NOMO-1 (cell line): ENCODE data around the gene AMPD2.
A peak's percentile ranks its signal among the peaks of the same experiment; 100 is the strongest.

Experiments used
- DNase-seq, 2 experiments: peaks; one replicate each; lab custom pipeline; 2025; ENCODE audit not compliant: unreplicated experiment in 2 of 2; lab: John Stamatoyannopoulos, UW

The AMPD2 gene

GRCh38 chr1:109616391-109616790 lies 3.2 kb upstream of the AMPD2 start:
- DNase-seq: peak in 1 of 2 experiments; percentile 25

GRCh38 chr1:109617291-109617801 lies 2.3 kb upstream of the AMPD2 start:
- DNase-seq: peak; percentile 64 to 83

- DNase-seq: no peak
Measured at GRCh38 chr1:109618661-109619575, 719 bp upstream of the AMPD2 start.

GRCh38 chr1:109620401-109620791 lies 759 bp downstream of the AMPD2 start:
- no peak for DNase-seq

GRCh38 chr1:109620841-109621286 lies 1.2 kb downstream of the AMPD2 start:
- peak; percentile 92 to 96 for DNase-seq

- no peak for DNase-seq
Measured at GRCh38 chr1:109621379-109622136, 1.9 kb downstream of the AMPD2 start.

GRCh38 chr1:109622137-109622892 lies 2.7 kb downstream of the AMPD2 start:
- DNase-seq: no peak

GRCh38 chr1:109622895-109623294 lies 3.3 kb downstream of the AMPD2 start:
- no peak for DNase-seq

GRCh38 chr1:109623601-109624161 lies 4.0 kb downstream of the AMPD2 start:
- DNase-seq: no peak

- DNase-seq: peak; percentile 16 to 25
Measured at GRCh38 chr1:109624201-109625010, 4.8 kb downstream of the AMPD2 start.

- DNase-seq: no peak
Measured at GRCh38 chr1:109625176-109625575, 5.5 kb downstream of the AMPD2 start.

- DNase-seq: no peak
Measured at GRCh38 chr1:109625601-109626560, 6.2 kb downstream of the AMPD2 start.

GRCh38 chr1:109626682-109627408 lies 7.2 kb downstream of the AMPD2 start:
- no peak for DNase-seq

- no peak for DNase-seq
Measured at GRCh38 chr1:109627692-109628399, 8.2 kb downstream of the AMPD2 start.

GRCh38 chr1:109628540-109629321 lies 9.1 kb downstream of the AMPD2 start:
- DNase-seq: no peak

- no peak for DNase-seq
Measured at GRCh38 chr1:109629372-109630030, 9.9 kb downstream of the AMPD2 start.
